ENCODE measurements around the gene CCNG2.

GRCh38 chr4:77121736-77122240 is 35.2 kb upstream of the CCNG2 start:
- no peak for TF ChIP-seq CTCF (conservative IDR thresholded peaks at IDR 0.05 in 1 of 2, IDR thresholded peaks at IDR 0.05 in 1 of 2; ENCODE audit: extremely low read depth in 1 of 2, insufficient read depth in 1 of 2, low read depth in 1 of 2, low read length in 2 of 2)
- no peak for TF ChIP-seq EZH2 (IDR thresholded peaks at IDR 0.05; ENCODE audit: borderline replicate concordance, low read length)

All from mammary epithelial cell (primary cell).